HG03045 (cell line): Measurements from ENCODE around the gene LMO7.
"Not testable (repeated sequence)": the region's sequence is repeated elsewhere in the genome, so short reads cannot be mapped to it uniquely, and the experiment has no call there.

Experiments used
- ATAC-seq: cut with Tn5 transposase; IDR thresholded peaks from one replicate; pipeline ENCODE4 v1.9.1; 2021; ENCODE audit warnings: mild to moderate bottlenecking, moderate library complexity; ENCODE audit not compliant: unreplicated experiment

The LMO7 gene

GRCh38 chr13:75695908-75696307 is 59.8 kb downstream of the LMO7 start:
- ATAC-seq, result peak; percentile 73

- no peak for ATAC-seq
These were observed 62.9 kb downstream of the LMO7 start for GRCh38 chr13:75699062-75699461.

GRCh38 chr13:75699717-75700116 is 63.6 kb downstream of the LMO7 start:
- not testable (repeated sequence) for ATAC-seq

GRCh38 chr13:75700552-75700951 is 64.4 kb downstream of the LMO7 start:
- no peak for ATAC-seq

GRCh38 chr13:75702476-75702875 is 66.3 kb downstream of the LMO7 start:
- ATAC-seq, result no peak

- no peak for ATAC-seq
These were observed 67.6 kb downstream of the LMO7 start for GRCh38 chr13:75703769-75704168.

GRCh38 chr13:75704194-75704926 is 68.2 kb downstream of the LMO7 start:
- no peak for ATAC-seq

- ATAC-seq, result no peak
These were observed 68.8 kb downstream of the LMO7 start for GRCh38 chr13:75704927-75705288.

GRCh38 chr13:75705395-75705794 is 69.3 kb downstream of the LMO7 start:
- ATAC-seq, result no peak

GRCh38 chr13:75705908-75706307 is 69.8 kb downstream of the LMO7 start:
- no peak for ATAC-seq

- no peak for ATAC-seq
These were observed 77.7 kb downstream of the LMO7 start for GRCh38 chr13:75713852-75714251.

- ATAC-seq, result peak; percentile 81
These were observed 79.7 kb downstream of the LMO7 start for GRCh38 chr13:75715601-75716523.

- ATAC-seq, result no peak
These were observed 81.4 kb downstream of the LMO7 start for GRCh38 chr13:75717525-75717924.

- ATAC-seq, result no peak
These were observed 85.2 kb downstream of the LMO7 start for GRCh38 chr13:75721307-75721706.

GRCh38 chr13:75723901-75724300 is 87.8 kb downstream of the LMO7 start:
- no peak for ATAC-seq

GRCh38 chr13:75724752-75725517 is 88.8 kb downstream of the LMO7 start:
- ATAC-seq, result no peak

- ATAC-seq, result no peak
These were observed 89.6 kb downstream of the LMO7 start for GRCh38 chr13:75725736-75726135.

GRCh38 chr13:75726306-75726705 is 90.2 kb downstream of the LMO7 start:
- no peak for ATAC-seq

- not testable (repeated sequence) for ATAC-seq
These were observed 97.0 kb downstream of the LMO7 start for GRCh38 chr13:75733113-75733512.

- ATAC-seq, result no peak
These were observed 100.0 kb downstream of the LMO7 start for GRCh38 chr13:75736173-75736572.

GRCh38 chr13:75738841-75739240 is 102.7 kb downstream of the LMO7 start:
- ATAC-seq, result no peak
